Anterior cingulate cortex (tissue), 58 donors: ENCODE measurements around the gene CPA4.
A peak's percentile ranks its signal among the peaks of the same experiment; 100 is the strongest.
"Not testable (repeated sequence)": the region's sequence is repeated elsewhere in the genome, so short reads cannot be mapped to it uniquely, and the experiment has no call there.

Source experiments
- DNase-seq, 58 donors: peaks; one replicate each; lab custom pipeline; 2025; lab: John Stamatoyannopoulos, UW

Gene CPA4

GRCh38 chr7:130292682-130293257 is at the start of gene CPA4:
Gene CPA4 (plus strand): TSS chr7:130293161. CDS start chr7:130293181, 20 bp downstream.
- no peak for DNase-seq

GRCh38 chr7:130243486-130243885 is 49.5 kb upstream of the CPA4 start:
- not testable (repeated sequence) for DNase-seq

GRCh38 chr7:130246491-130246890 is 46.5 kb upstream of the CPA4 start:
- not testable (repeated sequence) for DNase-seq

- DNase-seq: not testable (repeated sequence)
Observed at GRCh38 chr7:130248842-130249241, 44.1 kb upstream of the CPA4 start.

GRCh38 chr7:130249626-130250025 is 43.3 kb upstream of the CPA4 start:
- DNase-seq: not testable (repeated sequence)

GRCh38 chr7:130254555-130254954 is 38.4 kb upstream of the CPA4 start:
- no peak for DNase-seq

- no peak for DNase-seq
Observed at GRCh38 chr7:130256704-130257103, 36.3 kb upstream of the CPA4 start.

- DNase-seq: no peak
Observed at GRCh38 chr7:130258494-130259078, 34.4 kb upstream of the CPA4 start.

- peak in 15 of 58 donors; percentile 8 to 55 (median 21) for DNase-seq
Observed at GRCh38 chr7:130262448-130262847, 30.5 kb upstream of the CPA4 start.

- DNase-seq: no peak
Observed at GRCh38 chr7:130263130-130263529, 29.8 kb upstream of the CPA4 start.

- no peak for DNase-seq
Observed at GRCh38 chr7:130266258-130266960, 26.6 kb upstream of the CPA4 start, which contains the start of gene CPA2. Gene CPA2 (plus strand): TSS chr7:130266863. CDS start chr7:130266882, 19 bp downstream.

GRCh38 chr7:130266961-130267321 is 26.0 kb upstream of the CPA4 start:
- DNase-seq: no peak

GRCh38 chr7:130268463-130269317 is 24.3 kb upstream of the CPA4 start:
- DNase-seq: no peak

- no peak for DNase-seq
Observed at GRCh38 chr7:130269318-130269694, 23.7 kb upstream of the CPA4 start.

GRCh38 chr7:130270947-130271800 is 21.8 kb upstream of the CPA4 start:
- DNase-seq: no peak

GRCh38 chr7:130272381-130273080 is 20.4 kb upstream of the CPA4 start:
- DNase-seq: peak in 7 of 58 donors; percentile 6 to 34 (median 22)

GRCh38 chr7:130273081-130273932 is 19.7 kb upstream of the CPA4 start:
- DNase-seq: peak in 26 of 58 donors; percentile 6 to 71 (median 29)

- DNase-seq: peak in 5 of 58 donors; percentile 4 to 34 (median 12)
Observed at GRCh38 chr7:130273933-130274255, 19.1 kb upstream of the CPA4 start.
